ENCODE measurements around the gene NOVA1. TPM values are rescaled to one million over a fixed set of nuclear protein-coding genes. Genes with fewer than 3 reads are reported as not detected.

The NOVA1 gene
- polyA plus RNA-seq, 1 donor from 2014 or later: 121 TPM

- Histone ChIP-seq H3K27me3 (ENCODE audit: insufficient read depth, low read depth, low read length) (no peaks in the 10 kb centered on the region), H2AFZ (ENCODE audit: low read depth, low read length) (no peak overlapping the region), H3K79me2 (replicated peaks; ENCODE audit: insufficient read depth, low read length) (no peaks in the 10 kb centered on the region), H3K36me3 (ENCODE audit: insufficient read depth, low read length) (no peaks in the 10 kb centered on the region), H3F3A (ENCODE audit: insufficient read depth, low read length, poor library complexity, severe bottlenecking) (no peaks in the 10 kb centered on the region), H3K4me3 (ENCODE audit: low read length) (no peak overlapping the region), H3K9me3 (ENCODE audit: low read length) (no peaks in the 10 kb centered on the region), H4K20me1 (ENCODE audit: insufficient read depth) (no peaks in the 10 kb centered on the region), H3K4me2 (ENCODE audit: low read length) (no peak overlapping the region), H3K9me2 (ENCODE audit: insufficient read depth, low read length) (no peaks in the 10 kb centered on the region), H3K27ac (ENCODE audit: low read length) (no peak overlapping the region), H3K9ac (ENCODE audit: low read length) (no peak overlapping the region)
- TF ChIP-seq CTCF (IDR thresholded peaks at IDR 0.05; ENCODE audit: poor library complexity, severe bottlenecking) (no peak), EP300 (conservative IDR thresholded peaks at IDR 0.05; ENCODE audit: poor library complexity, severe bottlenecking) (no peak), POLR2AphosphoS5 (IDR thresholded peaks at IDR 0.05) (no peak), EZH2 (IDR thresholded peaks at IDR 0.05; ENCODE audit: borderline replicate concordance, insufficient read depth, low read length, poor library complexity, severe bottlenecking) (no peak), MXI1 (conservative IDR thresholded peaks at IDR 0.05; ENCODE audit: poor library complexity, severe bottlenecking) (no peak)
These were observed 170.7 kb downstream of the NOVA1 start for GRCh38 chr14:26427097-26427496.

- H3K4me3 ChIP-seq (ENCODE audit: low read length): no peak overlapping the region
- H3K9me2 ChIP-seq (ENCODE audit: insufficient read depth, low read length): no peaks in the 10 kb centered on the region
- no peaks in the 10 kb centered on the region for H3K27me3 ChIP-seq (ENCODE audit: insufficient read depth, low read depth, low read length)
- no peaks in the 10 kb centered on the region for H3F3A ChIP-seq (ENCODE audit: insufficient read depth, low read length, poor library complexity, severe bottlenecking)
- H2AFZ ChIP-seq (ENCODE audit: low read depth, low read length): no peak overlapping the region
- H3K79me2 ChIP-seq (replicated peaks; ENCODE audit: insufficient read depth, low read length): no peaks in the 10 kb centered on the region
- no peaks in the 10 kb centered on the region for H3K36me3 ChIP-seq (ENCODE audit: insufficient read depth, low read length)
- no peaks in the 10 kb centered on the region for H3K9me3 ChIP-seq (ENCODE audit: low read length)
- no peak for TF ChIP-seq EP300 (conservative IDR thresholded peaks at IDR 0.05; ENCODE audit: poor library complexity, severe bottlenecking)
- no peak overlapping the region for H3K9ac ChIP-seq (ENCODE audit: low read length)
- no peaks in the 10 kb centered on the region for H4K20me1 ChIP-seq (ENCODE audit: insufficient read depth)
- no peak overlapping the region for H3K4me2 ChIP-seq (ENCODE audit: low read length)
- no peak overlapping the region for H3K27ac ChIP-seq (ENCODE audit: low read length)
These were observed 173.3 kb downstream of the NOVA1 start for GRCh38 chr14:26424537-26424936.

GRCh38 chr14:26415618-26416123 lies 182.2 kb downstream of the NOVA1 start:
- Histone ChIP-seq H3K36me3 (ENCODE audit: insufficient read depth, low read length) (no peaks in the 10 kb centered on the region), H3K9me3 (ENCODE audit: low read length) (no peaks in the 10 kb centered on the region), H3F3A (ENCODE audit: insufficient read depth, low read length, poor library complexity, severe bottlenecking) (no peaks in the 10 kb centered on the region), H3K27me3 (ENCODE audit: insufficient read depth, low read depth, low read length) (no peaks in the 10 kb centered on the region), H3K9ac (ENCODE audit: low read length) (no peak overlapping the region), H2AFZ (ENCODE audit: low read depth, low read length) (no peak overlapping the region), H3K27ac (ENCODE audit: low read length) (no peak overlapping the region), H4K20me1 (ENCODE audit: insufficient read depth) (no peaks in the 10 kb centered on the region), H3K9me2 (ENCODE audit: insufficient read depth, low read length) (no peaks in the 10 kb centered on the region), H3K79me2 (replicated peaks; ENCODE audit: insufficient read depth, low read length) (no peaks in the 10 kb centered on the region), H3K4me2 (ENCODE audit: low read length) (no peak overlapping the region), H3K4me3 (ENCODE audit: low read length) (no peak overlapping the region)
- TF ChIP-seq CTCF (IDR thresholded peaks at IDR 0.05; ENCODE audit: poor library complexity, severe bottlenecking) (no peak), EZH2 (IDR thresholded peaks at IDR 0.05; ENCODE audit: borderline replicate concordance, insufficient read depth, low read length, poor library complexity, severe bottlenecking) (no peak), EP300 (conservative IDR thresholded peaks at IDR 0.05; ENCODE audit: poor library complexity, severe bottlenecking) (no peak), RAD21 (conservative IDR thresholded peaks at IDR 0.05) (no peak), TAF1 (IDR thresholded peaks at IDR 0.05; ENCODE audit: low read depth) (no peak), REST (IDR thresholded peaks at IDR 0.05; ENCODE audit: borderline replicate concordance) (no peak), MXI1 (conservative IDR thresholded peaks at IDR 0.05; ENCODE audit: poor library complexity, severe bottlenecking) (no peak), SMC3 (conservative IDR thresholded peaks at IDR 0.05; ENCODE audit: poor library complexity) (no peak), POLR2AphosphoS5 (IDR thresholded peaks at IDR 0.05) (no peak)

Measured in neural cell (in vitro differentiated cells).